ENCODE data around the gene FOXP4.

FOXP4 gene

GRCh38 chr6:41546866-41547798 lies 951 bp downstream of the FOXP4 start:
- no peak for DNase-seq (ENCODE audit: low read depth in 2 of 2)

DNA sequence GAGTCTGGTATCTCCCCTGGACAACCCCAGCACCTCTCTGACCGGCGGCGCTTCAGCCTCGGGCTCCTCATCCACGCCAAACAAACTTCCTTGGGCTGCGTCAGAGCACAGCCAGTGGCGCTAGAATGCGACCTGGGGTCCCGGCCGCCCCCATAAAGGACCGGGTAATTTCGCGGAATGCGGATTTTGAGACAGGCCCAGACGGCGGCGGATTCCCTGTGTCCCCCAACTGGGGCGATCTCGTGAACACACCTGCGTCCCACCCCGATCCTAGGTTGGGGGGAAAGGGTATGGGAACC lies 1.6 kb downstream of the FOXP4 start:
- no peak for DNase-seq (ENCODE audit: low read depth in 2 of 2)

GRCh38 chr6:41548098-41548840 lies 2.1 kb downstream of the FOXP4 start:
- DNase-seq (ENCODE audit: low read depth in 2 of 2) = peak in 1 of 2 donors; percentile 42

DNA sequence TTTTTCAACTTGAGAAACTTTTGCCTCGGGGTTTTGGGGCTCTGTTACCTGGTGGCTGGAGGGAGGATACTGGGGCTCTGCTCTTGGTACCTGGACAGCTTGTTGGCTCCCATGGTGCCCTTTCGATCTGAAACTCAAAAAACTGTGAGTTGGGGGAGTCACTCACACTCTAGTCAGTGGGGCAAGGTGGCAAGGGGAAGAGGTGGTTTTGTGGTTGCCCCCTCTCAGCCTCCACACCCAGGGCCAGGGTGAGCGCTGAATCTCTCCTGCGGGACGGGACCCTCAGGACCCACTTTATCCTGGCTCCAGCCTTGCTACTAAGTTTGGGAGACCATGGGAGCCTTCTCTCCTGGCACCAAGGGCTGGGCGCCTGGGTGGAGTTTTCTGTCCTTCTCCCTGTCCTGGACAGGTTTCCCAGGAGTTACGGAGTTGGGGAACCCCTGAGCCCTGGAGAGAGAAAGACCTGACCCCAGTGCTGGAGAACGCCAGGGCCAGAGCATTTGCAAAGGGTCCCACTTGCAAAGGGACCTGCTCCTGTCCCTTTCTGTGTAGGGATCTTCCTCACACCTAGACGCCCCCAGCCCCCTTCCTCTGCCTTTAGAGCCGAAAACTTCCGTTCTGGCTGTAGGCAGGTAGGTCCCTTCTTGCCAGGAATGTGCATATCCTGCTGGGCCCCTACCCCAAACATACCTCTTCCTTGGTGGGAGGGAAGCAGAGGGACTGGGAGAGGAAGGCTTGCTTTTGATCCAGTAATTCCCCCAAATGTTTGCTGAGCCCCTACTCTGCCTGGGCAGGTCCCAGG lies 2.9 kb downstream of the FOXP4 start:
- DNase-seq (ENCODE audit: low read depth in 2 of 2) = no peak

GRCh38 chr6:41549673-41550072 lies 3.5 kb downstream of the FOXP4 start:
- no peak for DNase-seq (ENCODE audit: low read depth in 2 of 2)

GRCh38 chr6:41551086-41551700 lies 5.0 kb downstream of the FOXP4 start:
- DNase-seq (ENCODE audit: low read depth in 2 of 2) = no peak

GRCh38 chr6:41551857-41552256 lies 5.7 kb downstream of the FOXP4 start:
- DNase-seq (ENCODE audit: low read depth in 2 of 2) = no peak

DNA sequence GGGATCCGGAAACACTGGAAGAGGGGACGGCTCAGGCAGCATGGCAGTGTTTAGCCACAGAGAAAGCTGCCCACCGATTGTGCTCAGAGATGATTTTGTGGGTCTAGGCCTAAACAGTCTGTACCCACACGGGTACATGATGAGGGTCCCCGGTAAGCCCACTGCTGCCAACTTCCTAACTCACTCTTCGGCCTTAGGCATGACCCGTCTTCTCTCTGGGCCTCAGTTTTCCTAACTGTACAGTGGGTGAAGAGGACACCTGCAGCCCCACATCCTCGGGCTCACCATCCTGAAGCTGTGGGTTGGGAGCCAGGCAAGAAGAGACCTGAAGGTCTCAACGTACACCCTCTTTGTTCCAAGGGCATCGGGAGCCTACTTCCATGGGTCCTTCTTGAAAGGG lies 6.5 kb downstream of the FOXP4 start:
- DNase-seq (ENCODE audit: low read depth in 2 of 2) = no peak

GRCh38 chr6:41553405-41553999 lies 7.3 kb downstream of the FOXP4 start:
- DNase-seq (ENCODE audit: low read depth in 2 of 2) = no peak

DNA sequence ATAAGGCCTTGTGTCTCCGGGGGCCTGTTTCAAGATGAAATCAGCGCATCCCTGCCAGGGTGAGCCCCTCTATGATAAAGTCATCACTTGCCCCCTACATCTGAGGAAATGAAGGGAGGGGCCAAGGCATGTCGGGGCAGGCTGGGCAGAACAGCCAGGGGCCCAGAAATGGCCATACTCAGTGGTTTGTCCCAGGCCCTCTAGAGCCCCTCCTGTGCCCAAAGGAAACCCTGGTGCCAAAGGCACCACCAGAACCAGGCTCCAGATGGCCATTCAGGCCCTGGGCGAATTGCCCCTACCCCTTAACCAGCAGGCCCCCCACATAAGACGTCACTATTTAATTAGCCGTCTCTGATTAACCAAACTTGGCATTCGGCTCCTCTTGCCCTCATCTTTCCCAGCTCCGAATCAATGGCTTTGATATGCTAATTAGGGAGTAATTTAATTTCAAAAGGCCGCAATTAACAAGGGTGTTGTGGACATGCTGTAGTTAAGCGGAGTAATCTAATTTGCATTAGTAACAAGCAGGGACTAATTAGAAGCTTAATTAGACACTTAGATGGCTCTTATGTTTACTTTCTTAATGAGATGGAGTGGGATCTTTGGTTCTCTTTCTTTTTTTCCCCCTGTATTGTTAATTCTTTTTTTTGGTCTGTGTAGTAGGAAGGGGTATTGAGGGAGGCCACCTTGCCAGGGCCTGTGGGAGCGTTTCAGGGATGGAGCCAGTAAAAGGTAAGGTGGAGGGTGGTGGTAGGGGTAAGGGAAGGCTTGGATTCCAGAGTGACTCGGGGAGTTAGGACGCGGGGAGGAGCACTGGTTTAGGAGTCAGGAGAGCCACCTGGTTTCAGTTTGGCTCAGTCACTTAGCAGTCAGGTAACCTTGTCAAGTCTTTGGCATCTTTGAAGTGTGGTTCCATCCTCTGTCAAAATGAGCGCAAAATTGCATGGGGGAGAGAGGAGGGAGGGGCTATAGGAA lies 9.4 kb downstream of the FOXP4 start:
- DNase-seq (ENCODE audit: low read depth in 2 of 2) = no peak

DNA sequence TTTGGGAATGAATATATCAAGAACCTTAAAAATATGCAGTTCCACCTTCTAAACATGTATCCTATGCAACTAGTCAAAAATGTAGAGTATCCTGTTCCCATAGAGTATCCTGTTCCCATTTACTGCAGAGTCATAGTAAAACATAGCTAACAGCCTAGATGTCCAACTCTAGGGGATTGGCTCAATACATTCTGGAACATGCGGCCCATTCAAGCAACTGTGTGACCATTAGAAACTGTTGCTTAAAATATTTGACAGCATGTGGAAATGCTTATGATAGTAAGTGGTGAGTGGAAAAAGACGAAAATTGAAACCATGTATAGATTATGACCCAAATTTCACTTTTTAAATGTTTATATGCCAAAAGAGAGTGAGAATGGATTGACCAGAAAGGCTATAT lies 11.2 kb downstream of the FOXP4 start:
- no peak for DNase-seq (ENCODE audit: low read depth in 2 of 2)

DNA sequence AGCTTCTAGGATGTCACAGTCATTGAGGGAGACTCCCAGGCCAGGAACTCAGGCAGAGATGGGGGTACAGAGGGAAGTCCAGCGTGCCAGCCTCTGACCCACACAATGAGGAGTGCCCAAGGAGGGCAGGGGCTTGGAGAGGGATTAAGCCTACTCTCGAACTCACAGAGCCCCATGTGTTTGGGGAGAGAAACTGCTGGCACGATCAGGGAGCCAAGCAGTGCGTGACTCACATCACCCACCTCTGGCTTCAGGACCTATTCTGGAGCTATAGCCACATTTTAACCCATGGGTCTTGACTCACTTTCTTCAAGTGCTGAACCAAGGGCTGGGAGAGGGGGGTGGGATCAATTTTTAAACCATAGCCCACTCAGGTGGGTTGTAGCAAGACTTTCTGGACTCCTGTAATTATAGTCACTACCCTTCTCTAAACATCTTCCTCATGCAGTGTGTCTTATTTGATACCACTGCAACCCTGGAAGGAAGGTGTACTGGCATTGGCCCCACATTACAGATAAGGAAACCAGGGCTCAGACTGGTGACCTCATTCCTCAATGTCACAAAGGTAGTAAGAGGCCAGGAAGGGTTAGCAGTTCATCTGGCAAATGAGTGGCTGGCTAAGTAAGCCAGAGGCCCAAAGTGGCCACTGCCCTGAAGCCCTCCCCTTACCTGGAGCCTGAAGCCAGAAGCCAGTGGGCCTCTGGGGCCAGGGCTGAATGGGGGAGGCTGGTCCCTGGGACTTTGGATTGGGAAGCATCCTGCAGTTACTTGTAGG lies 12.0 kb downstream of the FOXP4 start:
- DNase-seq (ENCODE audit: low read depth in 2 of 2) = no peak

DNA sequence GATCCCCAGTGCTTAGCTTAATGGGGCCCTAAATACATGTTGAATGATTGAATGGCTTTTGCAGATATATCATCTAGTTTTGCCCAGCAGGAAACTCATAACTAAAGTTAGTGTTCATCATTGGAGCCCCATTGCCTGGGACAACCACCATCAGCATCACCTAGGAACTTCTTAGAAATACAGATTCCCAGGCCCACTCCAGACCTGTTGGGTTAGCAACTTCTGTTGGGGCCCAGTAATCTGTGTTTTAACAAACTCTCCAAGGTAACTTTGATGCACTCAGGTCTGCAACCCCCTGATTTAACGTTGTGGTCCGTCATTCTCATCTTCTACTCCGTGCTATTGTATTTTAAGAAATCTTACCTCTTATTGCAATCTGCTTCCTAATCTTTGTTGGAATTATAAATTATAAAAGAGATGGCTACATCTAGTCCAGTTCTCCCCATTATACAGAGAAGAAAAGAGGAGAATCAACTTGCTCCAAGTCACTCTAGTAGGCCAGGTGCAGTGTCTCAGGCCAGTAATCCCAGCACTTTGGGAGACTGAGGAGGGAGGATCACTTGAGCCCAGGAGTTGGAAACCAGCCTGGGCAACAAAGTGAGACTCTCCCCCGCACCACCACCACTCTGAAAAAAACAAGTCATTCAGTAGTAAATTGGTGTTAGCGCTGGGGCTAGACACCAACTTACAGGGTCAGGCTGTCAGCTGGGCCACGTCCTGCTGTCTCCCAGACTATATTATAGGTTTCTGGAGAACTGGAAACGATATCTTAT lies 13.7 kb downstream of the FOXP4 start:
- no peak for DNase-seq (ENCODE audit: low read depth in 2 of 2)

GRCh38 chr6:41560431-41561192 lies 14.4 kb downstream of the FOXP4 start:
- peak; percentile 61 to 77 for DNase-seq (ENCODE audit: low read depth in 2 of 2)

DNA sequence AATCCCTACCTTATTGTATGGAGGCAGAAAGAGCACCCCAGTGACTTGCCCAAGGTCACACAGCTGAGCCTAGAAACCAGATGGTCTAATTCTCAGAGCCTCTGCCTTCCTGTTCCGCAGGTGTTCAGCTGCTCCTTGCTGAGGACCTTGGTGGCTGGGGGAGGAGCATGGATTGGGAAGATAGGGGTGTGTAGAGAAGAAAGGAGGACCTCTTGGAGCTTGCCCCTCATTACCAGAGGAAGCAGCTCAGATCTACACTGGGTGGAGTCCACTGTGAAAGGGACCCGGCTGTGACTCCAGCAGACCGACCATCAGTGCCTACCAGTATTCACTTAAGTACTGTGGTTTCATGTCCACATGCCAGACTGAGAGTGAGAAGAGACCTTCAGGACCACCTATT lies 15.2 kb downstream of the FOXP4 start:
- DNase-seq (ENCODE audit: low read depth in 2 of 2) = no peak

DNA sequence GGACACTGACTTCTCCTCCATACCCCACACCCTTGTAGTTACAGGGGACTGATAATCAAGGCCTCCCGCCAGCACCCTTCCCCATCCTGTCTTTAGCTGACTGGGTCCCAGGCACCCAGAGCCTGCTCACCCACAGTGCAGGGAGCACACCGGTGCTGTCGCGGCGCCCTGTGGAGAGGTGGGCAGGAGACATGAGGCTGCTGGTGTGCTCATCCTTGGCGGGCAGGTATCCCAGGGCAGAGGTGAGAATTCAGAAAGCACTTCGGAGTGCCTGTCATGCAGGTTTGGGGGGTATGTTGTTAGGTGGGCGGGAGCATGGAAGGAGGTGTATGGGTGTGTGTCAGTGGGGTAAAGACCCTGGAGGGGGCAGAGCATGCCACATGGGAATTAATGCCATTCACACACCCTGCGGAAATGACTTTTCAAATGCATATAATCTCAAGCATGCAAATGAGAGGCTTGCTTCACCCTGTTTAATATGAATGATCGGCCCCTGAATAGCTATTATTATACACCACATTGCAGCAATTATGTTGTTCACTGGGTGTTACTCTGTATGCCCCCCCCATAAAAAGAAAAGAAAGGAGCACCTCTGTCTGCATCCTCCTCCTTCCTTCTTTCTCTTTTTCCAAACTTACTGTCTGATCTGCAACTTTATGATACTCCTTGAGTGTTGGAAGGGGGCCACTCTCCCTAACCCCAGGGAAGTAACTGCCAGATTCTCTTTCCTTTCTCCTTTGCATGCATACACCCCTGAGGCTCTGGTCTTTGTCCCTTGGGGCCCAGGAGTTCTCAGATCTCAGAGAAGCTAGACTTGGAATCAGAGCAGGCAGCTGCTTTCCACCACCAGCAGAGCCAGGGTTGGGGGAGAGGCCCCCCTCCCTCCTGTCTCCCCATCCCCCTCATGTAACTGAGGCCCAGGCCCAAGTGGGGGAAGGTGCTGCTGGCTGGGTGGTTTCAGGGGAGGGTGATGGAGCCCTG lies 16.0 kb downstream of the FOXP4 start:
- DNase-seq (ENCODE audit: low read depth in 2 of 2) = no peak
